ENCODE data around the gene GSKIP.

DNA sequence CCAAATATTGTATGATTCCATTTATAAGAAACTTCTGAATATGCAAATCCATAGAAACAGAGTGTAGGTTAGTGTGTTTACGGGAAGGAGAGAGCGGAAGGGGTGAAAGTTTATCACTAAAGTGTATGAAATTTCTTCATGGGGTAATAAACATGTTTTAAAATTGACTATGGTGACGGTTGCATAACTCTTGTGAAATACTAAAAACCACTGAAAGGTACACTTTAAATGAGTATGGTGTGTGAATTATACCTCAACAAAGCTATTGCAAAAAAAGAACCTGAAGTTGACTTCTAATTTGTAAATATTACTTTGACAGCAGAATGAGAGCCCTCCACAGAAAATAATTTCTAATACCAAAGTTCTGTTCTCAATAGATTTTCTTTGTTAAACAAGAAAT is 47.2 kb upstream of the GSKIP start:
- TF ChIP-seq, protein P1, sequence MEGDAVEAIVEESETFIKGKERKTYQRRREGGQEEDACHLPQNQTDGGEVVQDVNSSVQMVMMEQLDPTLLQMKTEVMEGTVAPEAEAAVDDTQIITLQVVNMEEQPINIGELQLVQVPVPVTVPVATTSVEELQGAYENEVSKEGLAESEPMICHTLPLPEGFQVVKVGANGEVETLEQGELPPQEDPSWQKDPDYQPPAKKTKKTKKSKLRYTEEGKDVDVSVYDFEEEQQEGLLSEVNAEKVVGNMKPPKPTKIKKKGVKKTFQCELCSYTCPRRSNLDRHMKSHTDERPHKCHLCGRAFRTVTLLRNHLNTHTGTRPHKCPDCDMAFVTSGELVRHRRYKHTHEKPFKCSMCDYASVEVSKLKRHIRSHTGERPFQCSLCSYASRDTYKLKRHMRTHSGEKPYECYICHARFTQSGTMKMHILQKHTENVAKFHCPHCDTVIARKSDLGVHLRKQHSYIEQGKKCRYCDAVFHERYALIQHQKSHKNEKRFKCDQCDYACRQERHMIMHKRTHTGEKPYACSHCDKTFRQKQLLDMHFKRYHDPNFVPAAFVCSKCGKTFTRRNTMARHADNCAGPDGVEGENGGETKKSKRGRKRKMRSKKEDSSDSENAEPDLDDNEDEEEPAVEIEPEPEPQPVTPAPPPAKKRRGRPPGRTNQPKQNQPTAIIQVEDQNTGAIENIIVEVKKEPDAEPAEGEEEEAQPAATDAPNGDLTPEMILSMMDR (IDR thresholded peaks at IDR 0.05) = no peak
- TF ChIP-seq POLR2A (IDR thresholded peaks at IDR 0.05) = no peak

Data from sigmoid colon (tissue), 3 donors.